GM23248 (cell line): ENCODE measurements around the gene CCDC43. TPM values are rescaled to one million over a fixed set of nuclear protein-coding genes. Genes with fewer than 3 reads are reported as not detected.
"Not testable (repeated sequence)": the region's sequence is repeated elsewhere in the genome, so short reads cannot be mapped to it uniquely, and the experiment has no call there.

Source experiments
- DNase-seq: peaks from one replicate; pipeline ENCODE4 v3.0.0-alpha.2; 2015
- H2AFZ ChIP-seq: fragments of 200-600 bp; sonication (generic); 2 replicates; pipeline ENCODE4 v1.6.1; 2016; ENCODE audit warnings: antibody characterized with exemption
- H3F3A ChIP-seq: fragments of 200-600 bp; sonication (generic); 2 replicates; pipeline ENCODE4 v1.6.1; 2016; ENCODE audit warnings: mild to moderate bottlenecking, antibody characterized with exemption, mixed run types; ENCODE audit not compliant: insufficient read depth
- H3K27ac ChIP-seq: fragments of 200-600 bp; sonication (generic); 2 replicates; pipeline ENCODE4 v1.5.1; 2016; ENCODE audit warnings: mild to moderate bottlenecking
- H3K27me3 ChIP-seq: fragments of 200-600 bp; sonication (generic); replicated peaks from 2 replicates; pipeline ENCODE4 v1.6.1; 2016; ENCODE audit warnings: mild to moderate bottlenecking; ENCODE audit not compliant: insufficient read depth
- H3K36me3 ChIP-seq: fragments of 200-600 bp; sonication (generic); 2 replicates; pipeline ENCODE4 v1.6.1; 2016; ENCODE audit warnings: low read depth, mild to moderate bottlenecking
- H3K4me1 ChIP-seq: fragments of 200-600 bp; sonication (generic); 2 replicates; pipeline ENCODE4 v1.6.1; 2016; ENCODE audit warnings: mild to moderate bottlenecking; ENCODE audit not compliant: insufficient read depth
- H3K4me2 ChIP-seq: fragments of 200-600 bp; sonication (generic); one replicate; pipeline ENCODE4 v1.6.1; 2016; ENCODE audit warnings: mild to moderate bottlenecking; ENCODE audit not compliant: unreplicated experiment
- H3K4me3 ChIP-seq: fragments of 200-600 bp; sonication (generic); 2 replicates; pipeline ENCODE4 v1.5.1; 2016; ENCODE audit warnings: mild to moderate bottlenecking
- H3K79me2 ChIP-seq: fragments of 200-600 bp; sonication (generic); 2 replicates; pipeline ENCODE4 v1.6.1; 2016; ENCODE audit warnings: mild to moderate bottlenecking; ENCODE audit not compliant: insufficient read depth
- H3K9ac ChIP-seq: fragments of 200-600 bp; sonication (generic); 2 replicates; pipeline ENCODE4 v1.6.1; 2016; ENCODE audit warnings: mild to moderate bottlenecking
- H3K9me2 ChIP-seq: fragments of 200-600 bp; sonication (generic); 2 replicates; pipeline ENCODE4 v1.6.1; 2016; ENCODE audit warnings: mixed run types, mild to moderate bottlenecking, moderate library complexity; ENCODE audit not compliant: insufficient read depth
- H3K9me3 ChIP-seq: fragments of 200-600 bp; sonication (generic); one replicate; pipeline ENCODE4 v1.6.1; 2017; ENCODE audit warnings: low read depth
- H4K20me1 ChIP-seq: fragments of 200-600 bp; sonication (generic); 2 replicates; pipeline ENCODE4 v1.6.0; 2016; ENCODE audit not compliant: insufficient read depth
- EZH2 ChIP-seq: fragments of 200-600 bp; sonication (generic); IDR thresholded peaks from 2 replicates; pipeline ENCODE4 v1.6.1; 2018; ENCODE audit warnings: antibody characterized with exemption, mild to moderate bottlenecking; ENCODE audit not compliant: insufficient read depth, poor library complexity, severe bottlenecking
- EZH2phosphoT487 ChIP-seq: fragments of 200-600 bp; sonication (generic); IDR thresholded peaks from 2 replicates; pipeline ENCODE4 v1.6.1; 2018; ENCODE audit warnings: antibody characterized with exemption, moderate library complexity, mild to moderate bottlenecking, low read depth; ENCODE audit not compliant: insufficient read depth
- WGBS, 2 experiments: methylation state at CpG; one replicate each; pipeline ENCODE4 v1.1.6; 2015 to 2017; ENCODE audit warnings: low lambda C conversion rate in 2 of 2, low coverage in 1 of 2; ENCODE audit errors: missing lambda C conversion rate in 2 of 2; 5-methylcytosine and 5-hydroxymethylcytosine counted together
- in situ Hi-C: fragments of 300-500 bp; cut with MboI; formaldehyde crosslinking; loops from 2 replicates; pipeline ENCODE4 v1.15.0; 2020
- polyA plus RNA-seq: library from polyadenylated mRNA; unstranded; fragments of >200 nt; fragmentation: Nextera tagmentation; extraction: Ambion mirVana; gene quantifications from 2 replicates; pipeline ENCODE4 v1.2.1, GENCODE V29; 2016
- total RNA-seq: library from RNA; depleted of rRNA; stranded (reverse); fragments of >200 nt; shearing (Covaris generic); gene quantifications from 2 replicates; pipeline ENCODE4 v1.2.3, GENCODE V29; 2014

Gene CCDC43
- total and polyA plus RNA-seq, 2 experiments from 2014 or later = 31.0 to 33.7 TPM

DNA sequence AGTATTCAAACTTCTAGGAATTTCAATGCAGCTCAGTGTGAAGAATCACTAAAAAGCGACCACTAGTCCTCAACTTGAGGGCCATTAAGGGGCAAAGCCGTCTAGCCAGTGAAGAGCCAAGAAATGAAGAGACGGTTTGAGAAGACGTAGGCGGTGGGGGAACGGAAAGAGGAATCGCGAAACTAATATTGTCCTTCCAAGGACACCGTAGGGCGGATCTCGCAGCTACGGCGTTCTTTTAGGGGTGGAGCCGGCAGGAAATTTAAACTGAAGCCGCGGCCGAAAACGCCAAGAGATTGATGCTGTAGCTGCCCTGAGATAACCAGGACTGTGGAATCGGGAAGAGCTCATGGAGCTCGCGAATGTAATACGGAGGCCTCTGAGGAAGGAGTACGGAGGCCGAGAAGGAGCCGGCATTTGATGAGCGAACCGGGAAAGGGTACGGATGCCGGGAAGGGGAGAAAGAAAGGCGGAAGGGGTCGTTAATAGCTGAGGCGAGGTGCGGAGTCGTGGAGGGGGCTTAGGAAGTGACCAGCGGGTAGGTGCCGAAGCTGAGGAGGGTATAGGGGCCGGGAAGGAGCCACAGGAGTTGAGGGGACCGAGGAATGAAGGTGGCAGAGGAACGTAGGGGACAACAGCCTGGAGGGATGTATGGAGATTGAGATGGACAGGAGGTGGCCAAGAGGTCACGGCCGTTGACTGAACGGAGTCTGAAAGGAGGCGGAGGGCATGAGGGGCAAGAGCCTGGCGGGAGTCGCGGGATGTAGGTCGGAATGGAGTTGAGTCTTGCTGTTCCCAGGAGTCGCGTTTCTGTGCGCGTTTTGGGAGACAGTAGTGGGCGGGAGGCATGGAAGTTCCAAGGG is 19.1 kb upstream of the CCDC43 start, which contains the start of gene DBF4B:
DBF4B (plus strand) TSS at position 265 of the 863 bp plus-strand sequence; CDS start at position 421, 156 bp downstream.
- Histone ChIP-seq H3K9ac (peak within 1 kb of the TSS; percentile 79), H3K4me1 (peaks cover 6% of the 10 kb centered on the region), H2AFZ (peak within 1 kb of the TSS; percentile 98), H3K27me3 (no peaks in the 10 kb centered on the region), H3F3A (no peaks in the 10 kb centered on the region), H3K9me3 (no peaks in the 10 kb centered on the region), H3K9me2 (no peaks in the 10 kb centered on the region), H3K27ac (peak within 1 kb of the TSS; percentile 56), H3K4me2 (peak within 1 kb of the TSS; percentile 98), H4K20me1 (no peaks in the 10 kb centered on the region), H3K79me2 (peaks cover 29% of the 10 kb centered on the region), H3K36me3 (no peaks in the 10 kb centered on the region), H3K4me3 (peak within 1 kb of the TSS; percentile 92)
- TF ChIP-seq EZH2phosphoT487 = no peak
- TF ChIP-seq EZH2 = no peak
- peak; percentile 92 for DNase-seq
- in situ Hi-C loops = no loop called here
- WGBS, 2 experiments = 1 to 2% methylated on average over 52 of the region's 52 CpGs

DNA sequence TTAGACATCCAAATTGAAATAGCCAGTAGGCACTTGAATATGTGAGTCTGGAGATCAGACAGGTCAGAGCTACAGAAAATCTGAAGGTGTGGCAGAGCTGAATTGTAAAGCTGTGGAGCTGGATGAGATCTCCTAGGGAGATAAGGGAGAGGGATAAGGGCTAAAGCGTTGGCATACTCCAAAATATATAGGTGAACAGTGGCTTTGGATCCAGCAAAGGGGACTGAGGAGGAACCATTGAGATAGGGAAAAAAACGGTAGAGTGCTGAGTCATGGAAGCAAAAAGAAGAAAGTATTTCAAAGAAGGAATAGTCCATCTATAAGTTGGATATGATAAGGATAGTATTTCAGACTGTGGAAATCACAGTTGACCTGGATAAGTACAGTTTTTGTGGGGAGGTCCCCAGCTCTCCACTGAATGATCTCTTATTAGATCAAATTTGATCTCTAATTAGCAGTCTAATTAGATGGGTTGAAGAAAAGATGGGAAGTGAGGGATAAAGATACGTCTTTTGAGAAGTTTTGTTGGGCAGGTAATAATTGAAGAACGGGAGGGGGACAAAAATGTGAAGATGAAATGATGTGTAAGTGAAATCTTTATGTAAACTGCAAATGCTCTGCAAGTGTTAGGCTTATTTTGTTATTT is 18.3 kb upstream of the CCDC43 start:
- Histone ChIP-seq H3K9me3 (no peaks in the 10 kb centered on the region), H3K36me3 (no peaks in the 10 kb centered on the region), H3K9me2 (no peaks in the 10 kb centered on the region), H3K79me2 (peaks cover 29% of the 10 kb centered on the region), H3K4me2 (peak overlapping the region; percentile 98), H2AFZ (peak overlapping the region; percentile 98), H3K4me1 (peaks cover 6% of the 10 kb centered on the region), H3K9ac (peak overlapping the region; percentile 79), H3K27me3 (no peaks in the 10 kb centered on the region), H4K20me1 (no peaks in the 10 kb centered on the region), H3F3A (no peaks in the 10 kb centered on the region), H3K27ac (peak overlapping the region; percentile 56), H3K4me3 (peak overlapping the region; percentile 92)
- 35 to 39% methylated on average over 4 of the region's 4 CpGs for WGBS, 2 experiments
- no peak for TF ChIP-seq EZH2
- TF ChIP-seq EZH2phosphoT487 = no peak
- peak; percentile 4 for DNase-seq
- in situ Hi-C loops = no loop called here

DNA sequence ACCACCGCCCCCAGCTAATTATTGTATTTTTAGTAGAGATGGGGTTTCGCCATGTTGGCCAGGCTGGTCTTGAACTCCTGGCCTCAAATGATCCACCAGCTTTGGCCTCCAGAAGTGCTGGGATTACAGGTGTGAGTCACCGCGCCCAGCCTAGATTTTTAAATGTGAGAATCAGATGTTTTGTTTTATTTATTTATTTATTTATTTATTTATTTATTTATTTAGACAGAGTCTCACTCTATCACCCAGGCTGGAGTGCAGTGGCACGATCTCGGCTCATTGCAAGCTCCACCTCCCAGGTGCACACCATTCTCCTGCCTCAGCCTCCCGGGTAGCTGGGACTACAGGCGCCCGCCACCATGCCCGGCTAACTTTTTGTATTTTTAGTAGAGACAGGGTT is 10.7 kb upstream of the CCDC43 start:
- H3K79me2 ChIP-seq, H3K27ac ChIP-seq, H3K4me3 ChIP-seq, H3K36me3 ChIP-seq, H3F3A ChIP-seq, H3K9ac ChIP-seq, H4K20me1 ChIP-seq, in situ Hi-C loops, H2AFZ ChIP-seq, H3K4me2 ChIP-seq, H3K4me1 ChIP-seq, DNase-seq, H3K27me3 ChIP-seq, H3K9me3 ChIP-seq, H3K9me2 ChIP-seq: not testable (repeated sequence)
- 87 to 92% methylated on average over 6 to 10 of the region's 10 CpGs for WGBS, 2 experiments

- Histone ChIP-seq H3K36me3 (no peaks in the 10 kb centered on the region), H3F3A (no peaks in the 10 kb centered on the region), H3K9ac (no peak overlapping the region), H3K27me3 (no peaks in the 10 kb centered on the region), H3K4me3 (no peak overlapping the region), H2AFZ (no peak overlapping the region), H3K27ac (no peak overlapping the region), H3K4me1 (peaks cover 9% of the 10 kb centered on the region), H3K4me2 (no peak overlapping the region), H3K79me2 (peaks cover 19% of the 10 kb centered on the region), H4K20me1 (no peaks in the 10 kb centered on the region), H3K9me2 (no peaks in the 10 kb centered on the region), H3K9me3 (no peaks in the 10 kb centered on the region)
- TF ChIP-seq EZH2 (no peak), EZH2phosphoT487 (no peak)
- in situ Hi-C loops = no loop called here
- WGBS, 2 experiments = 68 to 69% methylated on average over 11 of the region's 11 CpGs
- DNase-seq = no peak
Measured at GRCh38 chr17:44693609-44694008, 4.0 kb upstream of the CCDC43 start.

GRCh38 chr17:44690746-44691306 is 1.2 kb upstream of the CCDC43 start:
- H3K36me3 ChIP-seq, H3K9me2 ChIP-seq, H3F3A ChIP-seq, H3K9me3 ChIP-seq, H3K27me3 ChIP-seq, H4K20me1 ChIP-seq, in situ Hi-C loops, H3K9ac ChIP-seq: not testable (repeated sequence)
- Histone ChIP-seq H3K4me2 (peak overlapping the region; percentile 90), H3K27ac (peak overlapping the region; percentile 85; the same call in 1 of the 2 replicates), H3K79me2 (peaks cover 46% of the 10 kb centered on the region), H2AFZ (peak overlapping the region; percentile 98; the same call in 1 of the 2 replicates), H3K4me3 (peak overlapping the region; percentile 98), H3K4me1 (peaks cover 14% of the 10 kb centered on the region)
- WGBS, 2 experiments = 82 to 87% methylated on average over 21 of the region's 21 CpGs
- peak; percentile 41 for DNase-seq
